GM18861 (cell line): ENCODE results near the gene USP10.

ENCODE experiments used
- ATAC-seq: cut with Tn5 transposase; IDR thresholded peaks from one replicate; pipeline ENCODE4 v1.9.1; 2021; ENCODE audit not compliant: unreplicated experiment

The USP10 gene

GRCh38 chr16:84768808-84769197 lies 69.0 kb downstream of the USP10 start:
- no peak for ATAC-seq

- ATAC-seq, result no peak
These were observed 69.6 kb downstream of the USP10 start for GRCh38 chr16:84769416-84769815.

GRCh38 chr16:84773312-84773711 lies 73.5 kb downstream of the USP10 start:
- no peak for ATAC-seq

GRCh38 chr16:84774810-84775209 lies 75.0 kb downstream of the USP10 start:
- ATAC-seq, result no peak

- ATAC-seq, result no peak
These were observed 75.5 kb downstream of the USP10 start for GRCh38 chr16:84775262-84775810.

GRCh38 chr16:84777435-84777834 lies 77.6 kb downstream of the USP10 start:
- ATAC-seq, result no peak

- no peak for ATAC-seq
These were observed 78.9 kb downstream of the USP10 start for GRCh38 chr16:84778720-84779119.

GRCh38 chr16:84780063-84780462 lies 80.3 kb downstream of the USP10 start:
- ATAC-seq, result no peak

- no peak for ATAC-seq
These were observed 81.0 kb downstream of the USP10 start for GRCh38 chr16:84780544-84781376.

- ATAC-seq, result no peak
These were observed 83.0 kb downstream of the USP10 start for GRCh38 chr16:84782846-84783245.

- no peak for ATAC-seq
These were observed 86.2 kb downstream of the USP10 start for GRCh38 chr16:84785843-84786581.

GRCh38 chr16:84786605-84787262 lies 86.9 kb downstream of the USP10 start:
- no peak for ATAC-seq

GRCh38 chr16:84787263-84787622 lies 87.4 kb downstream of the USP10 start:
- ATAC-seq, result no peak

- no peak for ATAC-seq
These were observed 89.2 kb downstream of the USP10 start for GRCh38 chr16:84788920-84789391.

GRCh38 chr16:84789431-84789830 lies 89.6 kb downstream of the USP10 start:
- no peak for ATAC-seq

- no peak for ATAC-seq
These were observed 90.5 kb downstream of the USP10 start for GRCh38 chr16:84790301-84790700.

GRCh38 chr16:84791088-84791487 lies 91.3 kb downstream of the USP10 start:
- no peak for ATAC-seq

- ATAC-seq, result no peak
These were observed 91.7 kb downstream of the USP10 start for GRCh38 chr16:84791501-84791900.

- no peak for ATAC-seq
These were observed 94.4 kb downstream of the USP10 start for GRCh38 chr16:84794186-84794585.

- ATAC-seq, result no peak
These were observed 94.8 kb downstream of the USP10 start for GRCh38 chr16:84794626-84795025.

GRCh38 chr16:84795329-84796053 lies 95.7 kb downstream of the USP10 start:
- ATAC-seq, result no peak
